Measurements from ENCODE around the gene HACD2. TPM values are rescaled to one million over a fixed set of nuclear protein-coding genes. Genes with fewer than 3 reads are reported as not detected.

The HACD2 gene
- total RNA-seq, 1 donor from 2014 or later, result 12.1 TPM

- intact Hi-C loops (cut with DNase I), result no loop called here
- no peak for DNase-seq (ENCODE audit: missing footprints)
- ATAC-seq, result peak; percentile 13
Measured at GRCh38 chr3:123469323-123469995, 115.4 kb downstream of the HACD2 start.

- DNase-seq (ENCODE audit: missing footprints) (no peak), ATAC-seq (no peak)
- intact Hi-C loops (cut with DNase I), result no loop called here
Measured at GRCh38 chr3:123467046-123467445, 117.8 kb downstream of the HACD2 start.

GRCh38 chr3:123464211-123464610, 120.6 kb downstream of the HACD2 start:
- ATAC-seq (no peak), DNase-seq (ENCODE audit: missing footprints) (no peak)
- intact Hi-C loops (cut with DNase I), result no loop called here

GRCh38 chr3:123459862-123460261, 125.0 kb downstream of the HACD2 start:
- intact Hi-C loops (cut with DNase I), result no loop called here
- DNase-seq (ENCODE audit: missing footprints) (no peak), ATAC-seq (no peak)

- ATAC-seq (no peak), DNase-seq (ENCODE audit: missing footprints) (no peak)
- intact Hi-C loops (cut with DNase I), result no loop called here
Measured at GRCh38 chr3:123458255-123458654, 126.6 kb downstream of the HACD2 start.

- ATAC-seq (no peak), DNase-seq (ENCODE audit: missing footprints) (no peak)
- intact Hi-C loops (cut with DNase I), result no loop called here
Measured at GRCh38 chr3:123457841-123458240, 127.0 kb downstream of the HACD2 start.

GRCh38 chr3:123453675-123454074, 131.2 kb downstream of the HACD2 start:
- ATAC-seq (no peak), DNase-seq (ENCODE audit: missing footprints) (no peak)
- intact Hi-C loops (cut with DNase I), result no loop called here

- intact Hi-C loops (cut with DNase I), result no loop called here
- ATAC-seq (no peak), DNase-seq (ENCODE audit: missing footprints) (no peak)
Measured at GRCh38 chr3:123451186-123451585, 133.7 kb downstream of the HACD2 start.

GRCh38 chr3:123449997-123450604, 134.8 kb downstream of the HACD2 start:
- intact Hi-C loops (cut with DNase I), result loop anchor here (2.0 to 5.0 kb wide), 4 partner anchors 37 to 103 kb away; no protein-coding TSS in a partner anchor
- no peak for ATAC-seq
- peak; percentile 80 for DNase-seq (ENCODE audit: missing footprints)

GRCh38 chr3:123449102-123449996, 135.5 kb downstream of the HACD2 start:
- DNase-seq (ENCODE audit: missing footprints) (no peak), ATAC-seq (peak; percentile 62)
- intact Hi-C loops (cut with DNase I), result loop anchor here (2.0 to 5.0 kb wide), 4 partner anchors 37 to 102 kb away; no protein-coding TSS in a partner anchor

- ATAC-seq (peak; percentile 12), DNase-seq (ENCODE audit: missing footprints) (no peak)
- intact Hi-C loops (cut with DNase I), result loop anchor here (2.0 to 5.0 kb wide), 4 partner anchors 36 to 101 kb away; no protein-coding TSS in a partner anchor
Measured at GRCh38 chr3:123448536-123449101, 136.2 kb downstream of the HACD2 start, which contains the start of gene ADCY5. ADCY5 (minus strand) TSS chr3:123449090; CDS start chr3:123448545, 545 bp downstream.

- ATAC-seq (no peak), DNase-seq (ENCODE audit: missing footprints) (no peak)
Measured at GRCh38 chr3:123447749-123448517, 136.9 kb downstream of the HACD2 start.

GRCh38 chr3:123447416-123447748, 137.5 kb downstream of the HACD2 start:
- no peak for DNase-seq (ENCODE audit: missing footprints)

More at GRCh38 chr3:123447749-123448517, 136.9 kb downstream of the HACD2 start:
- intact Hi-C loops (cut with DNase I), result loop anchor here (2.0 to 5.0 kb wide), 5 partner anchors 35 to 119 kb away; no protein-coding TSS in a partner anchor

GRCh38 chr3:123446610-123447109, 138.2 kb downstream of the HACD2 start:
- ATAC-seq, result no peak
- intact Hi-C loops (cut with DNase I), result loop anchor here (2.0 to 5.0 kb wide), 3 partner anchors 69 to 118 kb away; no protein-coding TSS in a partner anchor
- no peak for DNase-seq (ENCODE audit: missing footprints)

More at GRCh38 chr3:123447416-123447748, 137.5 kb downstream of the HACD2 start:
- intact Hi-C loops (cut with DNase I), result loop anchor here (2.0 to 5.0 kb wide), 3 partner anchors 70 to 119 kb away; no protein-coding TSS in a partner anchor
- no peak for ATAC-seq

GRCh38 chr3:123446210-123446609, 138.6 kb downstream of the HACD2 start:
- intact Hi-C loops (cut with DNase I), result loop anchor here (2.0 to 5.0 kb wide), 3 partner anchors 69 to 117 kb away; no protein-coding TSS in a partner anchor
- DNase-seq (ENCODE audit: missing footprints), result no peak
- ATAC-seq, result no peak

- DNase-seq (ENCODE audit: missing footprints) (no peak), ATAC-seq (no peak)
- intact Hi-C loops (cut with DNase I), result loop anchor here (2.0 to 5.0 kb wide), 3 partner anchors 68 to 117 kb away; no protein-coding TSS in a partner anchor
Measured at GRCh38 chr3:123445702-123446101, 139.2 kb downstream of the HACD2 start.

GRCh38 chr3:123444744-123445143, 140.1 kb downstream of the HACD2 start:
- ATAC-seq, result no peak
- no peak for DNase-seq (ENCODE audit: missing footprints)
- intact Hi-C loops (cut with DNase I), result loop anchor here (5.0 kb wide), 2 partner anchors 67 to 97 kb away; no protein-coding TSS in a partner anchor

- DNase-seq (ENCODE audit: missing footprints) (no peak), ATAC-seq (peak; percentile 48)
- intact Hi-C loops (cut with DNase I), result no loop called here
Measured at GRCh38 chr3:123444023-123444422, 140.8 kb downstream of the HACD2 start.

Measured in Right ventricle myocardium inferior (tissue), 1 donor.